Right atrium auricular region (tissue), 2 donors: Measurements from ENCODE around the gene SH3TC1. TPM values are rescaled to one million over a fixed set of nuclear protein-coding genes. Genes with fewer than 3 reads are reported as not detected.

Experiments
- DNase-seq: peaks from one replicate; pipeline ENCODE4 v3.0.0-alpha.2; 2019; ENCODE audit warnings: low spot score
- H3K27ac ChIP-seq, 2 donors: fragments of 200-600 bp; sonication (generic); 1 replicate in 1 of 2; 2 replicates in 1 of 2; pipeline ENCODE4 v1.5.1; 2016 to 2019
- H3K27me3 ChIP-seq, 2 donors: fragments of 200-600 bp; sonication (generic); one replicate each; pipeline versions ENCODE4 v1.5.1 to v1.6.0; 2017 to 2019
- H3K36me3 ChIP-seq: fragments of 200-600 bp; sonication (generic); one replicate; pipeline ENCODE4 v1.5.1; 2016
- H3K4me1 ChIP-seq, 2 donors: fragments of 200-600 bp; sonication (generic); one replicate each; pipeline versions ENCODE4 v1.5.1 to v1.6.0; 2017 to 2019
- H3K4me3 ChIP-seq, 2 donors: fragments of 200-600 bp; sonication (generic); 1 replicate in 1 of 2; 2 replicates in 1 of 2; pipeline ENCODE4 v1.5.1; 2017 to 2019; ENCODE audit warnings: mild to moderate bottlenecking in 1 of 2, moderate library complexity in 1 of 2
- H3K9me3 ChIP-seq, 2 donors: fragments of 200-600 bp; sonication (generic); one replicate each; pipeline ENCODE4 v1.5.1; 2019
- total RNA-seq, 2 donors: library from RNA; depleted of rRNA; stranded (reverse); fragments of >200 nt; gene quantifications; one replicate each; pipeline ENCODE4 v1.1.0, GENCODE V29; 2016
- TF ChIP-seq, protein P1 (sequence below), 2 donors: fragments of 200-600 bp; sonication (generic); IDR thresholded peaks; one replicate each; pipeline ENCODE4 v1.5.1; 2019; ENCODE audit warnings: antibody characterized with exemption in 2 of 2

SH3TC1 gene
- total RNA-seq, 2 donors from 2014 or later: 8.9 to 13.9 TPM

GRCh38 chr4:8169763-8170162, 29.3 kb upstream of the SH3TC1 start:
- H3K4me1 ChIP-seq: no peaks in the 10 kb centered on the region
- H3K27me3 ChIP-seq: no peaks in the 10 kb centered on the region
- H3K4me3 ChIP-seq: no peak overlapping the region
- no peaks in the 10 kb centered on the region for H3K36me3 ChIP-seq
- no peak overlapping the region for H3K27ac ChIP-seq
- TF ChIP-seq, protein P1, sequence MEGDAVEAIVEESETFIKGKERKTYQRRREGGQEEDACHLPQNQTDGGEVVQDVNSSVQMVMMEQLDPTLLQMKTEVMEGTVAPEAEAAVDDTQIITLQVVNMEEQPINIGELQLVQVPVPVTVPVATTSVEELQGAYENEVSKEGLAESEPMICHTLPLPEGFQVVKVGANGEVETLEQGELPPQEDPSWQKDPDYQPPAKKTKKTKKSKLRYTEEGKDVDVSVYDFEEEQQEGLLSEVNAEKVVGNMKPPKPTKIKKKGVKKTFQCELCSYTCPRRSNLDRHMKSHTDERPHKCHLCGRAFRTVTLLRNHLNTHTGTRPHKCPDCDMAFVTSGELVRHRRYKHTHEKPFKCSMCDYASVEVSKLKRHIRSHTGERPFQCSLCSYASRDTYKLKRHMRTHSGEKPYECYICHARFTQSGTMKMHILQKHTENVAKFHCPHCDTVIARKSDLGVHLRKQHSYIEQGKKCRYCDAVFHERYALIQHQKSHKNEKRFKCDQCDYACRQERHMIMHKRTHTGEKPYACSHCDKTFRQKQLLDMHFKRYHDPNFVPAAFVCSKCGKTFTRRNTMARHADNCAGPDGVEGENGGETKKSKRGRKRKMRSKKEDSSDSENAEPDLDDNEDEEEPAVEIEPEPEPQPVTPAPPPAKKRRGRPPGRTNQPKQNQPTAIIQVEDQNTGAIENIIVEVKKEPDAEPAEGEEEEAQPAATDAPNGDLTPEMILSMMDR (IDR thresholded peaks at IDR 0.05): no peak
- no peak for DNase-seq
- peaks cover 4 to 14% of the 10 kb centered on the region in 2 donors for H3K9me3 ChIP-seq

- Histone ChIP-seq H3K27me3 (no peaks in the 10 kb centered on the region), H3K27ac (no peak overlapping the region), H3K9me3 (peaks cover 4 to 14% of the 10 kb centered on the region in 2 donors), H3K4me3 (no peak overlapping the region), H3K36me3 (no peaks in the 10 kb centered on the region), H3K4me1 (no peaks in the 10 kb centered on the region)
- TF ChIP-seq, protein P1 (IDR thresholded peaks at IDR 0.05): no peak
- no peak for DNase-seq
These were observed 28.7 kb upstream of the SH3TC1 start for GRCh38 chr4:8170341-8170740.

GRCh38 chr4:8171266-8171665, 27.8 kb upstream of the SH3TC1 start:
- Histone ChIP-seq H3K4me3 (no peak overlapping the region), H3K4me1 (no peaks in the 10 kb centered on the region), H3K27me3 (no peaks in the 10 kb centered on the region), H3K36me3 (no peaks in the 10 kb centered on the region), H3K9me3 (peaks cover 4 to 14% of the 10 kb centered on the region in 2 donors), H3K27ac (no peak overlapping the region)
- DNase-seq: no peak
- TF ChIP-seq, protein P1 (IDR thresholded peaks at IDR 0.05): no peak

DNA sequence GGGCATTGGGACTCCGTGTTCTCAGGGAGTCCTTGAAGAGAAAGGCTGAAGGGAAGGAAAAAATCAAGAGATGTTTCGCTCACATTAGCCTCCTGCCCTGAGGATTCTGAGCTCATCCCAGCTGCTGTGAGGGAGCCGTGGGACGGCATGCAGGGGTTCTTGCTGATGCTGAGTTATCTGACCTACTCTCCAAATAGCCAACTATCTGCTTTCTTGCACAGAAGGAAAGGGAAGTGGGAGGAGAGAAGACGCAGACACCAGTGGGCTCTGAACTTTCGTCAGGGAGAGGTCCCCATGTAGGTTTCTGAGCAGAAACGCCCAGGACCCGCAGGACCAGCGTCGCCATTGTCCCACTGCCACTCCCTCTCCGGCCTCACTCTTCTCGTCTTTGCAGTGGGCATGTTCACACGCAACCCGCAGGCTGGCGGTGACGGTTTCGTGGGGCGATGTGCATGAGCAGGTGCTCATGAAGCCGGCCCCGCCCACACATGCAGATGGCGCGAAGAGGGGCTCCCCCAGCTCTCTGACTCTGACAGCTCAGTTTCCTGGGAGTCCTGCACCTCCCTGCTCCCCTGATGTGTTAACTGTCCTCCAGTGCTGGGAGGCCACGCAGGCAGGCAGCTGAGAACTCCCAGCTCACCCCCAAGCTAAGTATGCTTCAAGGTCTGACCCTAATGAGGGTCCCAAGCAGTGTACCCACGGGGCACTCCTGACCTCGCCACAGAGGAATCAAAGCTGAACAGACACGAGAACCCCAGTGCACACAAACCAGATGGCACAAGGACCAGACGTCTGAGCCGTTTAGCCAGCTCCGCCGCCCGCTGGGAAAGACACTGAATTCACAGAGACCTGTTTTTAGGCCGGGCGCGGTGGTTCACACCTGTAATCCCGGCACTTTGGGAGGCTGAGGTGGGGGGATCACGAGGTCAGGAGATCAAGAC, 26.8 kb upstream of the SH3TC1 start:
- H3K27me3 ChIP-seq: no peaks in the 10 kb centered on the region
- peaks cover 0 to 6% of the 10 kb centered on the region in 2 donors for H3K4me1 ChIP-seq
- no peak for DNase-seq
- H3K27ac ChIP-seq: no peak overlapping the region
- H3K4me3 ChIP-seq: no peak overlapping the region
- H3K36me3 ChIP-seq: no peaks in the 10 kb centered on the region
- H3K9me3 ChIP-seq: peaks cover 4 to 14% of the 10 kb centered on the region in 2 donors
- TF ChIP-seq, protein P1 (IDR thresholded peaks at IDR 0.05): no peak

GRCh38 chr4:8173492-8174242, 25.4 kb upstream of the SH3TC1 start:
- Histone ChIP-seq H3K27ac (no peak overlapping the region), H3K4me1 (peaks cover 0 to 6% of the 10 kb centered on the region in 2 donors)
- DNase-seq: no peak

More at GRCh38 chr4:8173492-8174242, 25.4 kb upstream of the SH3TC1 start:
- Histone ChIP-seq H3K9me3 (peaks cover 0 to 4% of the 10 kb centered on the region in 2 donors), H3K27me3 (no peaks in the 10 kb centered on the region), H3K36me3 (no peaks in the 10 kb centered on the region), H3K4me3 (no peak overlapping the region)
- TF ChIP-seq, protein P1 (IDR thresholded peaks at IDR 0.05): no peak
